Right kidney (tissue), 1 donor: ENCODE data around the gene SIK3.
"Not testable (repeated sequence)": the region's sequence is repeated elsewhere in the genome, so short reads cannot be mapped to it uniquely, and the experiment has no call there.

Experiments
- DNase-seq: peaks from one replicate; pipeline ENCODE4 v3.0.0-alpha.2; 2016

SIK3 gene

GRCh38 chr11:117076941-117077691 is 21.1 kb downstream of the SIK3 start:
- DNase-seq: no peak

- no peak for DNase-seq
Observed at GRCh38 chr11:117075186-117075585, 23.0 kb downstream of the SIK3 start.

GRCh38 chr11:117074119-117074518 is 24.1 kb downstream of the SIK3 start:
- DNase-seq: no peak

GRCh38 chr11:117073539-117073938 is 24.7 kb downstream of the SIK3 start:
- no peak for DNase-seq

- DNase-seq: no peak
Observed at GRCh38 chr11:117072517-117073461, 25.4 kb downstream of the SIK3 start.

- DNase-seq: no peak
Observed at GRCh38 chr11:117071344-117071787, 26.9 kb downstream of the SIK3 start.

GRCh38 chr11:117070016-117070415 is 28.2 kb downstream of the SIK3 start:
- no peak for DNase-seq

- DNase-seq: no peak
Observed at GRCh38 chr11:117068303-117068860, 29.8 kb downstream of the SIK3 start.

- DNase-seq: no peak
Observed at GRCh38 chr11:117066959-117067358, 31.3 kb downstream of the SIK3 start.

GRCh38 chr11:117064275-117064674 is 34.0 kb downstream of the SIK3 start:
- no peak for DNase-seq

- DNase-seq: no peak
Observed at GRCh38 chr11:117062498-117062897, 35.7 kb downstream of the SIK3 start.

GRCh38 chr11:117061256-117061655 is 37.0 kb downstream of the SIK3 start:
- DNase-seq: no peak

GRCh38 chr11:117059611-117060148 is 38.5 kb downstream of the SIK3 start:
- no peak for DNase-seq

- no peak for DNase-seq
Observed at GRCh38 chr11:117058761-117059261, 39.4 kb downstream of the SIK3 start.

GRCh38 chr11:117057727-117058126 is 40.5 kb downstream of the SIK3 start:
- no peak for DNase-seq

GRCh38 chr11:117057317-117057716 is 40.9 kb downstream of the SIK3 start:
- DNase-seq: no peak

GRCh38 chr11:117055469-117055868 is 42.8 kb downstream of the SIK3 start:
- DNase-seq: no peak

GRCh38 chr11:117054382-117054781 is 43.8 kb downstream of the SIK3 start:
- no peak for DNase-seq

- DNase-seq: no peak
Observed at GRCh38 chr11:117052196-117053149, 45.8 kb downstream of the SIK3 start.

GRCh38 chr11:117050121-117050520 is 48.1 kb downstream of the SIK3 start:
- DNase-seq: not testable (repeated sequence)

- not testable (repeated sequence) for DNase-seq
Observed at GRCh38 chr11:117046627-117047026, 51.6 kb downstream of the SIK3 start.
